ENCODE measurements around the gene HP1BP3. TPM values are rescaled to one million over a fixed set of nuclear protein-coding genes. Genes with fewer than 3 reads are reported as not detected.

HP1BP3 gene
- total and polyA plus RNA-seq, 12 donors, result 54.4 to 148 (median 129) TPM

- no peak for ATAC-seq
- H3K36me3 ChIP-seq, result peaks cover 0 to 94% (median 19%) of the 10 kb centered on the region in 9 donors
- H3K27ac ChIP-seq, result no peak overlapping the region
- TF ChIP-seq CTCF (IDR thresholded peaks at IDR 0.05), result no peak
- intact Hi-C loops (cut with DNase I), result no loop called here
- H3K4me3 ChIP-seq, result no peak overlapping the region
- H3K27me3 ChIP-seq, result no peaks in the 10 kb centered on the region
- H3K9me3 ChIP-seq, result no peaks in the 10 kb centered on the region
- H3K4me1 ChIP-seq, result no peaks in the 10 kb centered on the region
- no peak for DNase-seq
Observed at GRCh38 chr1:20823845-20824244, 36.7 kb upstream of the HP1BP3 start.

- Histone ChIP-seq H3K9me3 (no peaks in the 10 kb centered on the region), H3K36me3 (peaks cover 0 to 88% (median 19%) of the 10 kb centered on the region in 9 donors), H3K27ac (no peak overlapping the region), H3K4me3 (no peak overlapping the region), H3K4me1 (no peaks in the 10 kb centered on the region), H3K27me3 (no peaks in the 10 kb centered on the region)
- intact Hi-C loops (cut with DNase I), result no loop called here
- 46 to 47% methylated on average over 2 of the region's 2 CpGs for WGBS, 2 donors
- DNase-seq (no peak), ATAC-seq (no peak)
- no peak for TF ChIP-seq CTCF (IDR thresholded peaks at IDR 0.05)
Observed at GRCh38 chr1:20821466-20821865, 34.4 kb upstream of the HP1BP3 start.

- H3K36me3 ChIP-seq, result peaks cover 0 to 73% (median 19%) of the 10 kb centered on the region in 9 donors
- no peak overlapping the region for H3K4me3 ChIP-seq
- no peak for TF ChIP-seq CTCF (IDR thresholded peaks at IDR 0.05)
- ATAC-seq, result no peak
- DNase-seq, result no peak
- H3K4me1 ChIP-seq, result no peaks in the 10 kb centered on the region
- WGBS, 2 donors, result 87 to 93% methylated on average over 5 of the region's 5 CpGs
- intact Hi-C loops (cut with DNase I), result no loop called here
- no peaks in the 10 kb centered on the region for H3K27me3 ChIP-seq
- H3K9me3 ChIP-seq, result no peaks in the 10 kb centered on the region
- no peak overlapping the region for H3K27ac ChIP-seq
Observed at GRCh38 chr1:20819818-20820217, 32.7 kb upstream of the HP1BP3 start.

GRCh38 chr1:20814534-20814871 lies 27.4 kb upstream of the HP1BP3 start:
- no peak for DNase-seq
- Histone ChIP-seq H3K27me3 (no peaks in the 10 kb centered on the region), H3K36me3 (peaks cover 0 to 70% (median 7%) of the 10 kb centered on the region in 9 donors), H3K27ac (no peak overlapping the region), H3K9me3 (no peaks in the 10 kb centered on the region), H3K4me3 (no peak overlapping the region), H3K4me1 (no peaks in the 10 kb centered on the region)
- no peak for ATAC-seq
- TF ChIP-seq CTCF (IDR thresholded peaks at IDR 0.05), result no peak
- intact Hi-C loops (cut with DNase I), result no loop called here
- WGBS, 2 donors, result no CpG with 5 or more reads among the region's 4 CpGs

- no peak for TF ChIP-seq CTCF (IDR thresholded peaks at IDR 0.05)
- H3K27ac ChIP-seq, result no peak overlapping the region
- ATAC-seq (no peak), DNase-seq (no peak)
- WGBS, 2 donors, result 80 to 84% methylated on average over 5 of the region's 5 CpGs
- no peaks in the 10 kb centered on the region for H3K27me3 ChIP-seq
- peaks cover 0 to 74% (median 4%) of the 10 kb centered on the region in 9 donors for H3K36me3 ChIP-seq
- intact Hi-C loops (cut with DNase I), result no loop called here
- H3K9me3 ChIP-seq, result no peaks in the 10 kb centered on the region
- no peak overlapping the region for H3K4me3 ChIP-seq
- no peaks in the 10 kb centered on the region for H3K4me1 ChIP-seq
Observed at GRCh38 chr1:20811916-20812315, 24.8 kb upstream of the HP1BP3 start.
